H1 (cell line): ENCODE data around the gene IL10RA. TPM values are rescaled to one million over a fixed set of nuclear protein-coding genes. Genes with fewer than 3 reads are reported as not detected.

Experiments
- CTCF ChIA-PET: fragments of 300-600 bp; sonication (Branson Sonifier 250); formaldehyde crosslinking; loops from one replicate; lab custom pipeline; 2021; ENCODE audit not compliant: partially characterized antibody; lab: Charles Lee
- POLR2A ChIA-PET: fragments of 300-600 bp; sonication (Branson Sonifier 250); formaldehyde crosslinking; loops from one replicate; lab custom pipeline; 2021; ENCODE audit warnings: inconsistent platforms; ENCODE audit not compliant: partially characterized antibody; lab: Charles Lee
- DNase-seq, 2 experiments: peaks; one replicate each; pipeline versions ENCODE4 v3.0.0 to v3.0.0-alpha.2; 2010 to 2022; ENCODE audit warnings: low spot score in 2 of 2, low read depth in 1 of 2, mixed read lengths in 1 of 2
- FAIRE-seq: peaks from 2 replicates; lab custom pipeline; 2011; peaks lifted over from hg19 to GRCh38; lab: Jason Lieb, UNC
- H2AFZ ChIP-seq: 2 replicates; pipeline ENCODE4 v1.8.1; 2012; ENCODE audit warnings: low read length, inconsistent platforms
- H2AK5ac ChIP-seq: 2 replicates; pipeline ENCODE4 v1.6.1; 2013; ENCODE audit warnings: low read depth, low read length
- H2BK120ac ChIP-seq: replicated peaks from 2 replicates; pipeline ENCODE3; 2013; ENCODE audit warnings: low read depth, low read length, inconsistent platforms
- H2BK12ac ChIP-seq: 2 replicates; pipeline ENCODE4 v1.6.1; 2013; ENCODE audit warnings: low read depth, low read length
- H2BK15ac ChIP-seq: 2 replicates; pipeline ENCODE4 v1.6.1; 2013; ENCODE audit warnings: low read length
- H2BK20ac ChIP-seq: 2 replicates; pipeline ENCODE4 v1.6.1; 2013; ENCODE audit warnings: low read length
- H2BK5ac ChIP-seq: 2 replicates; pipeline ENCODE4 v1.6.1; 2013; ENCODE audit warnings: low read depth, low read length
- H3K14ac ChIP-seq: 2 replicates; pipeline ENCODE4 v1.6.1; 2013; ENCODE audit warnings: inconsistent platforms; ENCODE audit not compliant: insufficient read length
- H3K18ac ChIP-seq: 2 replicates; pipeline ENCODE4 v1.6.1; 2013; ENCODE audit warnings: low read length; ENCODE audit errors: extremely low read depth
- H3K23ac ChIP-seq: 2 replicates; pipeline ENCODE4 v1.6.1; 2013; ENCODE audit warnings: inconsistent platforms; ENCODE audit not compliant: insufficient read length
- H3K23me2 ChIP-seq: 2 replicates; pipeline ENCODE4 v1.6.1; 2013; ENCODE audit warnings: low read depth, low read length
- H3K27ac ChIP-seq: 2 replicates; pipeline ENCODE4 v1.6.1; 2011; ENCODE audit warnings: low read depth, low read length, inconsistent platforms
- H3K27me3 ChIP-seq, 4 experiments: replicated peaks in 1 of 4; 1 replicate in 1 of 4; 2 replicates in 3 of 4; pipeline versions ENCODE4 v1.6.1 to v1.8.1; 2011 to 2013; ENCODE audit warnings: low read length in 3 of 4, mild to moderate bottlenecking in 3 of 4, inconsistent platforms in 2 of 4, mixed read lengths in 2 of 4, moderate library complexity in 1 of 4; ENCODE audit not compliant: control insufficient read depth in 3 of 4, insufficient read depth in 3 of 4; ENCODE audit errors: extremely low read depth in 1 of 4
- H3K36me3 ChIP-seq, 4 experiments: 2 replicates each; pipeline versions ENCODE4 v1.6.1 to v1.8.1; 2011 to 2013; ENCODE audit warnings: mild to moderate bottlenecking in 4 of 4, low read length in 3 of 4, moderate library complexity in 2 of 4, control low read depth in 1 of 4, inconsistent platforms in 1 of 4; ENCODE audit not compliant: insufficient read depth in 4 of 4, control insufficient read depth in 2 of 4
- H3K4ac ChIP-seq: replicated peaks from 2 replicates; pipeline ENCODE3; 2013; ENCODE audit warnings: low read length, low read depth, mixed read lengths, inconsistent platforms; ENCODE audit not compliant: insufficient read length
- H3K4me1 ChIP-seq, 4 experiments: replicated peaks in 1 of 4; 1 replicate in 1 of 4; 2 replicates in 3 of 4; pipeline versions ENCODE4 v1.6.1 to v1.8.1; 2011 to 2013; ENCODE audit warnings: low read length in 3 of 4, inconsistent platforms in 2 of 4, mixed read lengths in 1 of 4; ENCODE audit not compliant: insufficient read depth in 4 of 4, control insufficient read depth in 3 of 4
- H3K4me2 ChIP-seq, 2 experiments: 2 replicates each; pipeline versions ENCODE4 v1.6.1 to v1.8.1; 2011 to 2013; ENCODE audit warnings: low read depth in 2 of 2, low read length in 2 of 2, control low read depth in 1 of 2, inconsistent platforms in 1 of 2, mild to moderate bottlenecking in 1 of 2; ENCODE audit not compliant: insufficient read depth in 1 of 2
- H3K4me3 ChIP-seq, 4 experiments: fragments of 200-600, 300-600 bp in 1 of 4; sonication (generic), shearing (Covaris generic), sonication (Bioruptor Twin) in 1 of 4; 2 replicates each; pipeline versions ENCODE4 v1.5.1 to v1.8.1; 2011 to 2016; ENCODE audit warnings: low read length in 4 of 4, low read depth in 3 of 4, control low read depth in 2 of 4, inconsistent platforms in 2 of 4, mild to moderate bottlenecking in 2 of 4, mixed read lengths in 1 of 4, moderate library complexity in 1 of 4; ENCODE audit not compliant: insufficient read depth in 2 of 4; ENCODE audit errors: extremely low read depth in 1 of 4
- H3K56ac ChIP-seq: replicated peaks from 2 replicates; pipeline ENCODE3; 2013; ENCODE audit warnings: low read depth, mild to moderate bottlenecking, mixed read lengths, low read length, inconsistent platforms; ENCODE audit not compliant: insufficient read length
- H3K79me1 ChIP-seq: 2 replicates; pipeline ENCODE4 v1.6.1; 2013; ENCODE audit warnings: low read depth, low read length, control low read depth
- H3K79me2 ChIP-seq, 2 experiments: 2 replicates each; pipeline versions ENCODE4 v1.6.1 to v1.8.1; 2012 to 2013; ENCODE audit warnings: low read length in 2 of 2, mild to moderate bottlenecking in 2 of 2, inconsistent platforms in 1 of 2; ENCODE audit not compliant: insufficient read depth in 2 of 2, control insufficient read depth in 1 of 2
- H3K9ac ChIP-seq, 4 experiments: replicated peaks in 1 of 4; 1 replicate in 1 of 4; 2 replicates in 3 of 4; pipeline versions ENCODE4 v1.6.1 to v1.8.1; 2011 to 2013; ENCODE audit warnings: low read depth in 3 of 4, low read length in 3 of 4, control low read depth in 2 of 4, mild to moderate bottlenecking in 2 of 4, moderate library complexity in 2 of 4, inconsistent platforms in 1 of 4; ENCODE audit errors: extremely low read depth in 1 of 4
- H3K9me3 ChIP-seq, 2 experiments: 2 replicates each; pipeline versions ENCODE4 v1.6.1 to v1.8.1; 2012 to 2013; ENCODE audit warnings: mild to moderate bottlenecking in 2 of 2, moderate library complexity in 2 of 2, control low read depth in 1 of 2, inconsistent platforms in 1 of 2, low read depth in 1 of 2, low read length in 1 of 2, mixed read lengths in 1 of 2; ENCODE audit not compliant: insufficient read depth in 2 of 2
- H4K20me1 ChIP-seq, 2 experiments: replicated peaks in 1 of 2; 2 replicates each; pipeline versions ENCODE3 to v1.8.1; 2011 to 2013; ENCODE audit warnings: inconsistent platforms in 2 of 2, low read length in 2 of 2, mild to moderate bottlenecking in 1 of 2; ENCODE audit not compliant: insufficient read depth in 2 of 2, control insufficient read depth in 1 of 2
- H4K5ac ChIP-seq: 2 replicates; pipeline ENCODE4 v1.6.1; 2013; ENCODE audit warnings: low read length, low read depth, mixed read lengths, inconsistent platforms; ENCODE audit not compliant: insufficient read length
- H4K8ac ChIP-seq: 2 replicates; pipeline ENCODE4 v1.8.0; 2013; ENCODE audit warnings: mild to moderate bottlenecking, moderate library complexity, low read length, inconsistent platforms; ENCODE audit not compliant: insufficient read depth; ENCODE audit errors: extremely low read depth
- H4K91ac ChIP-seq: replicated peaks from 2 replicates; pipeline ENCODE3; 2013; ENCODE audit warnings: low read length, mixed read lengths, inconsistent platforms; ENCODE audit not compliant: insufficient read length
- CBX5 ChIP-seq: fragments of 300-800, 300-1000 bp; sonication (generic); IDR thresholded peaks from 2 replicates; pipeline ENCODE4 v1.7.1; 2016; ENCODE audit warnings: antibody characterized with exemption, low read length, low read depth
- CEBPB ChIP-seq: IDR thresholded peaks from 2 replicates; pipeline ENCODE4 v1.6.1; 2012; ENCODE audit warnings: low read depth, low read length
- CHD1 ChIP-seq: IDR thresholded peaks from 2 replicates; pipeline ENCODE4 v1.6.1; 2012; ENCODE audit warnings: low read depth, low read length, improper control_type of control experiment
- RBBP5 ChIP-seq: IDR thresholded peaks from 2 replicates; pipeline ENCODE4 v1.7.1; 2012; ENCODE audit warnings: low read depth, mild to moderate bottlenecking, inconsistent platforms, low read length, moderate library complexity, borderline replicate concordance
- SAP30 ChIP-seq: fragments of 300-600 bp; sonication (generic); IDR thresholded peaks from 2 replicates; pipeline ENCODE4 v1.7.1; 2012; ENCODE audit warnings: low read length, moderate library complexity, mild to moderate bottlenecking, inconsistent platforms; ENCODE audit not compliant: insufficient read depth, insufficient replicate concordance
- SIRT6 ChIP-seq: IDR thresholded peaks from one replicate; pipeline ENCODE4 v1.7.1; 2012; ENCODE audit warnings: low read length, inconsistent platforms
- SRF ChIP-seq: IDR thresholded peaks from 2 replicates; pipeline ENCODE4 v1.6.1; 2011; ENCODE audit warnings: mild to moderate bottlenecking, low read depth, low read length, moderate library complexity
- TEAD4 ChIP-seq: IDR thresholded peaks from 2 replicates; pipeline ENCODE4 v1.6.1; 2012; ENCODE audit warnings: low read depth, low read length, inconsistent platforms, mixed read lengths
- YY1 ChIP-seq: IDR thresholded peaks from 2 replicates; pipeline ENCODE4 v1.6.1; 2011; ENCODE audit warnings: low read depth, mild to moderate bottlenecking, low read length
- WGBS, 2 experiments: shearing (Covaris generic) in 1 of 2; methylation state at CpG; one replicate each; pipeline versions ENCODE4 v1.1.6 to v1.1.7; 2013 to 2015; ENCODE audit warnings: low lambda C conversion rate in 2 of 2, mixed read lengths in 2 of 2, inconsistent platforms in 1 of 2, low coverage in 1 of 2, missing lambda C conversion rate in 1 of 2; ENCODE audit not compliant: insufficient replicate concordance in 2 of 2, insufficient coverage in 1 of 2, insufficient read length in 1 of 2; ENCODE audit errors: extremely low coverage in 1 of 2, missing lambda C conversion rate in 1 of 2; 5-methylcytosine and 5-hydroxymethylcytosine counted together
- polyA plus RNA-seq, 7 experiments: library from polyadenylated mRNA; depleted of rRNA in 3 of 7; stranded (reverse) in 5 of 7; unstranded in 2 of 7; fragments of >200 nt in 5 of 7; fragments of 200-250 nt in 2 of 7; gene quantifications; 1 replicate in 5 of 7; 2 replicates in 1 of 7; 4 replicates in 1 of 7; pipeline versions ENCODE4 v1.2.1 to v1.2.3, GENCODE V29; 2011 to 2013; ENCODE audit warnings: missing spikeins in 2 of 7, mixed read lengths in 2 of 7
- total RNA-seq: library from RNA; stranded (reverse); fragmentation: NEBNext Ultra II Directional; extraction: Animal tissue kit (Norgen Biotek cat#: 25700); gene quantifications from 2 replicates; pipeline ENCODE4 v1.2.1, GENCODE V29; 2021
- TF ChIP-seq, protein P1 (sequence below): IDR thresholded peaks from 2 replicates; pipeline ENCODE4 v1.6.1; 2011; ENCODE audit warnings: low read depth, mild to moderate bottlenecking, low read length; ENCODE audit not compliant: insufficient read depth

IL10RA gene
- total and polyA plus RNA-seq, 2 of the 8 experiments (the other 6 are each of a cell fraction or from before 2014, with no cell fraction given), result 0.05 to 0.11 TPM

DNA sequence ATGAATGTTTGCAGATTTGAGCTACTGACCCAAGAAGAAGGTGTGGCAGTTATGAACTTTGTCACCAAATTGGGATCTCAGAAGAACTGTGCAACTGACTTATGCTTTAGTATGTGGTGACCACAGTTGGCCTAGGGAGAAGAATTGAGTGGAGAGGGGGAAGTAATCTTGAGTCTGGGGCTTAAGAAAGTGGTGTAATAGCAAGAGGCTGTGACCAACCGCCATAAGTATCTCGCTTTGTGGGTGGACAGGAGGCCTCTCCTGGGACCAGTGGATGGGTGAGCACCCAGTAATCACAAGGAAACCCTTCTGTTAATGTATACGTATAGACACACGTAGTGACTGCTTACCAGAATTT is 12.7 kb upstream of the IL10RA start:
- ChIA-PET CTCF (interaction anchor here (0.9 to 1.7 kb wide), 4 partner anchors 20 to 27 kb away, joined by 3 to 6 read pairs (median 4); no protein-coding TSS in a partner anchor), POLR2A (interaction anchor here (0.6 kb wide), 1 partner anchor 12 kb away, joined by 3 read pairs; no protein-coding TSS in a partner anchor)
- no peaks in the 10 kb centered on the region for H4K20me1 ChIP-seq
- H2BK20ac ChIP-seq, result no peak overlapping the region
- H3K27me3 ChIP-seq, result peaks cover 0 to 2% (median 0%) of the 10 kb centered on the region in 4 experiments; a peak in 1 of 7 replicates
- no peaks in the 10 kb centered on the region for H3K4me1 ChIP-seq
- no peak overlapping the region for H3K4me3 ChIP-seq
- 94% methylated on average over 4 of the region's 4 CpGs; no CpG with 5 or more reads in 1 of the 2 experiments for WGBS, 2 experiments
- H3K23me2 ChIP-seq, result no peaks in the 10 kb centered on the region
- H2BK15ac ChIP-seq, result no peak overlapping the region
- TF ChIP-seq CBX5 (no peak), CHD1 (no peak), TEAD4 (no peak), SRF (no peak), SIRT6 (no peak), CEBPB (no peak), YY1 (no peak), RBBP5 (no peak), SAP30 (no peak)
- TF ChIP-seq, protein P1, sequence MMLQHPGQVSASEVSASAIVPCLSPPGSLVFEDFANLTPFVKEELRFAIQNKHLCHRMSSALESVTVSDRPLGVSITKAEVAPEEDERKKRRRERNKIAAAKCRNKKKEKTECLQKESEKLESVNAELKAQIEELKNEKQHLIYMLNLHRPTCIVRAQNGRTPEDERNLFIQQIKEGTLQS, result no peak
- no peak overlapping the region for H3K4me2 ChIP-seq
- H3K9ac ChIP-seq, result no peak overlapping the region
- DNase-seq (no peak), FAIRE-seq (no peak)
- H2BK120ac ChIP-seq, result no peak overlapping the region
- no peak overlapping the region for H2BK5ac ChIP-seq
- H3K9me3 ChIP-seq, result no peaks in the 10 kb centered on the region
- no peak overlapping the region for H3K18ac ChIP-seq
- no peak overlapping the region for H3K23ac ChIP-seq
- H4K8ac ChIP-seq, result no peak overlapping the region
- no peaks in the 10 kb centered on the region for H3K79me2 ChIP-seq
- H2AFZ ChIP-seq, result no peak overlapping the region
- H2AK5ac ChIP-seq, result no peak overlapping the region
- no peak overlapping the region for H3K56ac ChIP-seq
- H4K91ac ChIP-seq, result no peak overlapping the region
- no peaks in the 10 kb centered on the region for H3K79me1 ChIP-seq
- H3K36me3 ChIP-seq, result no peaks in the 10 kb centered on the region
- no peak overlapping the region for H3K4ac ChIP-seq
- H3K14ac ChIP-seq, result no peak overlapping the region
- H4K5ac ChIP-seq, result no peak overlapping the region
- no peak overlapping the region for H3K27ac ChIP-seq
- no peak overlapping the region for H2BK12ac ChIP-seq
